Stimulated activated effector memory CD8-positive, alpha-beta T cell treated with anti-CD3 and anti-CD28 coated beads, Interleukin-12 subunit alpha, Interleukin-12 subunit beta, amount 100 ng/mL, for 72 hours (primary cell): ENCODE measurements around the gene DGKI.
"Not testable (repeated sequence)": the region's sequence is repeated elsewhere in the genome, so short reads cannot be mapped to it uniquely, and the experiment has no call there.

ENCODE experiments used
- ATAC-seq: fragments of 150-1000 bp; cut with Tn5 transposase; 2 replicates; pipeline ENCODE4 v1.10.0; 2021
- DNase-seq, 2 donors: peaks; one replicate each; pipeline ENCODE4 v3.0.0; 2021 to 2022; ENCODE audit warnings: low spot score in 2 of 2
- H3K27ac Mint-ChIP-seq: one replicate; pipeline ENCODE4 v1.8.0; 2022; ENCODE audit warnings: mild to moderate bottlenecking, mixed read lengths
- H3K36me3 Mint-ChIP-seq: one replicate; pipeline ENCODE4 v1.8.0; 2022; ENCODE audit warnings: mild to moderate bottlenecking, mixed read lengths
- H3K4me1 Mint-ChIP-seq: one replicate; pipeline ENCODE4 v1.8.0; 2022; ENCODE audit warnings: mixed read lengths
- H3K4me3 Mint-ChIP-seq: one replicate; pipeline ENCODE4 v1.8.0; 2022; ENCODE audit warnings: mild to moderate bottlenecking, mixed read lengths
- H3K9me3 Mint-ChIP-seq: one replicate; pipeline ENCODE4 v1.8.0; 2022; ENCODE audit warnings: mixed read lengths

The DGKI gene

GRCh38 chr7:137832382-137832781, 14.4 kb downstream of the DGKI start:
- Mint-ChIP-seq H3K4me3 (no peak overlapping the region), H3K9me3 (peaks cover 5% of the 10 kb centered on the region), H3K27ac (no peak overlapping the region), H3K36me3 (no peaks in the 10 kb centered on the region), H3K4me1 (no peaks in the 10 kb centered on the region)
- DNase-seq (no peak), ATAC-seq (no peak)

DNA sequence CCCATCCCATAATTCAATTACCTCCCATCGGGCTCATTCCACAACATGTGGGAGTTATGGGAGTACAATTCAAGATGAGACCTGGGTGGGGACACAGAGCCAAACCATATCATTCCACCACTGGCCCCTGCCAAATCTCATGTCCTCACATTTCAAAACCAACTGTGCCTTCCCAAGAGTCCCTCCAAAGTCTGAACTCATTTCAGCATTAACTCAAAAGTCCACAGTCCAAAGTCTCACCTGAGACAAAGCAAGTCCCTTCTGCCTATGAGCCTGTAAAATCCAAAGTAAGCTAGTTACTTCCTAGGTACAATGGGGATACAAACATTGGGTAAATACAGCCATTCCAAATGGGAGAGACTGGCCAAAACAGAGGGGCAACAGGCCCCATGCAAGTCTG, 15.2 kb downstream of the DGKI start:
- not testable (repeated sequence) for H3K4me1 Mint-ChIP-seq, H3K4me3 Mint-ChIP-seq, H3K27ac Mint-ChIP-seq, ATAC-seq, H3K9me3 Mint-ChIP-seq, H3K36me3 Mint-ChIP-seq, DNase-seq

GRCh38 chr7:137829337-137829992, 17.3 kb downstream of the DGKI start:
- Mint-ChIP-seq H3K27ac (no peak overlapping the region), H3K4me1 (no peaks in the 10 kb centered on the region), H3K9me3 (peaks cover 5% of the 10 kb centered on the region), H3K4me3 (no peak overlapping the region), H3K36me3 (no peaks in the 10 kb centered on the region)
- DNase-seq (no peak), ATAC-seq (no peak)

DNA sequence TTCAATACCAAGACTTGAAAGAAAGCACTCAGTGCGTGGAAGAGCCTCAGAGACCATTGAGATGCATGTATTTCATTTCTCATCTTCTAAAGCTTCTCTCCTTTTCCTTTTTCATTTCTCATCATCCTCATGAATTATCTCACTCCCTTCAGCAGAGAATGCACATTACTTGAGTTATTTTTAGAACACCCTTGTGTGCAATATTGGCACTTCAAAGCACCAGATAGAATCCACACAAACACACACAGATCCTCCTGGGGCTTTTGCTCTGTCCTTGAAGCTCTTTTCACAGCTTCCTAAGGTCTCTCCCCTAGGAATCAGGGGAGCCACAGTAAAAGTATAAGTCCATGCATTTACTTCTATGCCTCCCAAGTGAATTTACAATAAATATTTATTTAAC, 18.3 kb downstream of the DGKI start:
- no peak for ATAC-seq
- Mint-ChIP-seq H3K9me3 (peaks cover 5% of the 10 kb centered on the region), H3K36me3 (no peaks in the 10 kb centered on the region), H3K27ac (no peak overlapping the region), H3K4me3 (no peak overlapping the region), H3K4me1 (no peaks in the 10 kb centered on the region)
- no peak for DNase-seq

DNA sequence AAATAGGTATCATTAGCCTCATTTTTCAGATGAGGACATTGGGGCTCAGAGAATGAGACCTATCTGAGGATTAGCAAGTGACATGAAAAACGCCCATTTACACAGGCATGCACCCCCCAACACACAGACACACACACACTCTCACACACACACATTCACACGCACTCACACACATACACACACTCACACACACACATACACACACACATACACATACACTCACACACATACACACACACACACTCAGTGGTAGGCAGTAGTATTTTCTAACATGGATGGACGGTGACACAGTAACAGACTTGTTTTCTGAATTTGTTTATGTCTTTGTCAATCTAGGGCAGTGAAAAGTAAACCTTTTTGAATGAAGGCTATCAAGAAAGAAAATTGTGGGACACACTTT, 21.3 kb downstream of the DGKI start:
- ATAC-seq (no peak), DNase-seq (no peak)
- H3K4me3 Mint-ChIP-seq = no peak overlapping the region
- H3K4me1 Mint-ChIP-seq = no peaks in the 10 kb centered on the region
- H3K36me3 Mint-ChIP-seq = no peaks in the 10 kb centered on the region
- H3K27ac Mint-ChIP-seq = no peak overlapping the region
- no peaks in the 10 kb centered on the region for H3K9me3 Mint-ChIP-seq

DNA sequence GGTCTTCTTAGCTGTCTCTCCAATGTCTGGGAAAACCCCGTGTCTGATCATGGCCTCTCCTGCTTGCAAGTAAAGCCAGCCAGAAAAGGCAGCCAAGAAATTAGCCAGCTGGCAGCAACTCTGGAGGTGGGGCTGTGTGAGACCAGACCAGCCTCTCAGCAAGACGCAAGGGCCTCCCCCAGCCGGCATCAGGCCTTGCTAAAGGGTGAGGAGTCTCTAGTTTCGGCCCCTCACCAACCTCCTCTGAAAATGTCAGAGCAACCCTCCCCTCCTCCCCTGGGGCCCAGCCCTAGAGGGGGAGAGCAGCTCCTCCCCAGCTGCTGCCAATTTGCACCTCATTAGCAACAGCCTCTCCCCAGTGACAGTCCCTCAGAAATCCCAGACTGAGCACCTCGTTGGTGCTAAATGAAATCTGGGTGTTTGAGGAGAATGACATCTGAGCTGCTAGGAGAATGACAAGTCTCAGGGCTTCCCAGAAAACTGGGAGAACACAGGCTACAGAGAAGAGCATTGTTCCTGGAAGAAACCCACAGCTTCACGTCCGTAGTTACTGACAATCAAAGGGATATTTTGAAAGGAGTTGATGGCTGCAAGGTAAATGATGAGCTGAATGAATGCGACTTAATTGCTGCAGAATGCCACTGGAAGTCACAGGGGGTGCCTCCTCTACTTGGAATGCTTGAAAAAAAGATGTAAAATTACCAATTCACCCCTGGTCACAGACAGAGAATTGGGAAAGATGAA, 25.9 kb downstream of the DGKI start:
- DNase-seq = no peak
- Mint-ChIP-seq H3K4me3 (no peak overlapping the region), H3K36me3 (no peaks in the 10 kb centered on the region), H3K9me3 (no peaks in the 10 kb centered on the region), H3K27ac (no peak overlapping the region), H3K4me1 (no peaks in the 10 kb centered on the region)
- no peak for ATAC-seq

GRCh38 chr7:137820156-137820555, 26.6 kb downstream of the DGKI start:
- H3K9me3 Mint-ChIP-seq = no peaks in the 10 kb centered on the region
- no peak overlapping the region for H3K4me3 Mint-ChIP-seq
- no peak for DNase-seq
- H3K4me1 Mint-ChIP-seq = no peaks in the 10 kb centered on the region
- no peak overlapping the region for H3K27ac Mint-ChIP-seq
- ATAC-seq = no peak
- no peaks in the 10 kb centered on the region for H3K36me3 Mint-ChIP-seq

DNA sequence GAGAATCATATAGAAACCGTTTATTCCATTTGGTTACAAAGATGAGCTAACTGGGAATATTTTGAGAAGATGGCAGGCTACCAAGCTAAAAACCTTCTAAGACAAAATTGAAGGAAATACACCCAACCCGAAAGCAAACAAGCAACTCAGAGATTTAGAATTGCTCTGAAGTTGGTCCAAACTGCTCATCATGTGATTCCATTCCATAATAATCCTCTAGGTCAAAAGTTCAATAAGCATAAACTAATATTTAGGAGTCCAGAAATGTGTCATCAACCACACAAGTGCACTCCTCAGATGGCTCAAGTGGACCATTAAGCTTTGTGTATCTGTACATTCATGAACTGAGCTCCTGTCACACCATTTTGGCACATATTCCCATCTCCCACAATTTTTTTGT, 28.7 kb downstream of the DGKI start:
- DNase-seq = no peak
- H3K9me3 Mint-ChIP-seq = no peaks in the 10 kb centered on the region
- H3K27ac Mint-ChIP-seq = no peak overlapping the region
- H3K4me1 Mint-ChIP-seq = no peaks in the 10 kb centered on the region
- no peak for ATAC-seq
- H3K36me3 Mint-ChIP-seq = no peaks in the 10 kb centered on the region
- H3K4me3 Mint-ChIP-seq = no peak overlapping the region

GRCh38 chr7:137816696-137817320, 30.0 kb downstream of the DGKI start:
- Mint-ChIP-seq H3K27ac (no peak overlapping the region), H3K4me3 (no peak overlapping the region), H3K36me3 (no peaks in the 10 kb centered on the region), H3K9me3 (no peaks in the 10 kb centered on the region), H3K4me1 (no peaks in the 10 kb centered on the region)
- no peak for ATAC-seq
- DNase-seq = no peak

DNA sequence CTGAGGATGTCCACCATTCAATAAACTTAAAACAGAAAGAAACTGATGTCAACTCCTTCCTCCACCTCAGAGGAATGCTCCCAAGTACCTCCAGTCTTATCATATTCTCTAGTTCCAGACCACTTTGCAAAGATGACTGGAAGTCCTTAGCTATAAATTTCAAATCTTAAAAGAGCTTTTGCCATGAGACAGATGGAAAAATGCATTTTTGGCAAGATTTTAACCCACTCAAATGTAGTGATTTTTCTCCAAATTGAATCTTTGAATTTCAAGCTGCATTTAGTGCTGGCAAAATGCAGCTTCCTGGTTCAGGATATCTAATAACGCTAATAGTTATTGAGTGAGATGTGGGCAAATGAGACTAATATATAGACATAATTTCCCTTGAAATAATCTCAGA, 33.2 kb downstream of the DGKI start:
- no peak overlapping the region for H3K4me3 Mint-ChIP-seq
- no peaks in the 10 kb centered on the region for H3K4me1 Mint-ChIP-seq
- DNase-seq = no peak
- H3K9me3 Mint-ChIP-seq = no peaks in the 10 kb centered on the region
- no peak for ATAC-seq
- H3K36me3 Mint-ChIP-seq = no peaks in the 10 kb centered on the region
- no peak overlapping the region for H3K27ac Mint-ChIP-seq

DNA sequence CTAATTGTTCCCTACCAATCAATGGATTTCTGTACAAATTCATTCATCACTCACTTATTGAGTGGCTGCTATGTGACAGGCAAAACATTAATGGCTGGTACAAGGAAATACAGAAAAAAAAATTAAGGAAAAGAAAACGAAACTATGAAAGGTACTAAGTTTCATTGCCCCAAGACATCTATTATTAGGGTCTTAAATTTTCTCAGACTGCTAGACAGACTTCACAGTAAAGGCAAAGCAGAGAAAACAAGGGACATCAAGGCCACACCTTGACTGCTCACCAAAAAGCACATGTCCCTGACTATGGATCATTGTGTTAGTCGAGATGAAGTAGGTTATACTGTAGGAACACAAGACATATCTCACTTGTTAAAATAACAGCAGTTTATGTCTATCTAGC, 36.5 kb downstream of the DGKI start:
- DNase-seq = no peak
- no peak for ATAC-seq
- Mint-ChIP-seq H3K36me3 (no peaks in the 10 kb centered on the region), H3K4me1 (no peaks in the 10 kb centered on the region), H3K9me3 (no peaks in the 10 kb centered on the region), H3K4me3 (no peak overlapping the region), H3K27ac (no peak overlapping the region)

- DNase-seq (no peak), ATAC-seq (no peak)
- no peak overlapping the region for H3K27ac Mint-ChIP-seq
- no peak overlapping the region for H3K4me3 Mint-ChIP-seq
- H3K9me3 Mint-ChIP-seq = no peaks in the 10 kb centered on the region
- no peaks in the 10 kb centered on the region for H3K4me1 Mint-ChIP-seq
- H3K36me3 Mint-ChIP-seq = no peaks in the 10 kb centered on the region
Measured at GRCh38 chr7:137804836-137805235, 41.9 kb downstream of the DGKI start.

GRCh38 chr7:137801491-137801890, 45.3 kb downstream of the DGKI start:
- Mint-ChIP-seq H3K27ac (no peak overlapping the region), H3K4me3 (no peak overlapping the region), H3K9me3 (no peaks in the 10 kb centered on the region), H3K36me3 (no peaks in the 10 kb centered on the region), H3K4me1 (no peaks in the 10 kb centered on the region)
- DNase-seq (no peak), ATAC-seq (no peak)

- Mint-ChIP-seq H3K36me3 (no peaks in the 10 kb centered on the region), H3K9me3 (no peaks in the 10 kb centered on the region), H3K27ac (no peak overlapping the region), H3K4me1 (no peaks in the 10 kb centered on the region), H3K4me3 (no peak overlapping the region)
- ATAC-seq = no peak
- DNase-seq = no peak
Measured at GRCh38 chr7:137801003-137801402, 45.8 kb downstream of the DGKI start.

DNA sequence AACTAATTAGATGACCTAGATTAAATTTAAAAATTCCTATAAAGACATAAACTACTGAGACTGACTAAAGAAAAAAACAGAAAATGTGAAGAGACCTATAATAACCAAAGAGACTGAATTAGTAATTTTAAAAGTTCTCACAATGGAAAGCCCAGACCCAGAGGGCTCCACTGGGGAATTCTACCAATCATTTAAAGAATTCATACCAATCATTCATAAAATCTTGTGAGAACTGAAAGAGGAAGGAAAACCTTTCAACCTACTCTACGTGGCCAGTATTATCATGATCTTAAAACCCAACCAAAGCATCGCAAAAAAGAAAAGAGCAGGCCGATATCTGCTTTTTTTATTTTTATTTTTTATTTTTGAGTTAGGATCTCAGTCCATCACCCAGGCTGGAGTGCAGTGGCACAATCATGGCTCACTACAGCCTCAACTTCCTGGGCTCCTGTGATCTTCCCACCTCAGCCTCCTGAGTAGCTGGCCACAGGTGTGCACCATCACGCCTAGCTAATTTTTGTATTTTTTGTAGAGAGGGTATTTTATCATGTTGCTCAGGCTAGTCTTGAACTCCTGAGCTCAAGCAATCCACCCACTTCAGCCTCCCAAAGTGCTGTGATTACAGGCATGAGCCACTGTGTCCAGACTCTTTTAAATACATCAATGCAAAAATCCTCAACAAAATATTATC, 48.6 kb downstream of the DGKI start:
- no peak for ATAC-seq
- DNase-seq = no peak
- Mint-ChIP-seq H3K9me3 (no peaks in the 10 kb centered on the region), H3K4me3 (no peak overlapping the region), H3K4me1 (no peaks in the 10 kb centered on the region), H3K27ac (no peak overlapping the region), H3K36me3 (no peaks in the 10 kb centered on the region)

GRCh38 chr7:137795211-137795610, 51.6 kb downstream of the DGKI start:
- no peak for ATAC-seq
- no peaks in the 10 kb centered on the region for H3K9me3 Mint-ChIP-seq
- DNase-seq = no peak
- H3K27ac Mint-ChIP-seq = no peak overlapping the region
- H3K36me3 Mint-ChIP-seq = no peaks in the 10 kb centered on the region
- H3K4me1 Mint-ChIP-seq = no peaks in the 10 kb centered on the region
- H3K4me3 Mint-ChIP-seq = no peak overlapping the region
